K562 (cell line): ENCODE data around the gene RUNDC1. TPM values are rescaled to one million over a fixed set of nuclear protein-coding genes. Genes with fewer than 3 reads are reported as not detected.
"Not testable (repeated sequence)": the region's sequence is repeated elsewhere in the genome, so short reads cannot be mapped to it uniquely, and the experiment has no call there.

ENCODE experiments used
- ATAC-seq: fragments of 200-7000 bp; cut with Tn5 transposase; 3 replicates; pipeline ENCODE4 v1.9.1; 2020; ENCODE audit warnings: moderate library complexity
- BruUV-seq: library from RNA; stranded (reverse); fragments of 400-500 nt; replicated peaks from 2 replicates; lab custom pipeline; 2021; lab: Mats Ljungman, UMichigan
- CTCF ChIA-PET: fragments of 300-600 bp; formaldehyde crosslinking; extraction: SDS; loops from one replicate; lab custom pipeline; 2021; ENCODE audit warnings: low intra/inter-chr PET ratio; lab: Yijun Ruan, JAX
- POLR2A ChIA-PET: fragments of 300-600, 350-650 bp; sonication (Branson Sonifier 250); formaldehyde crosslinking; extraction: SDS; loops from one replicate; lab custom pipeline; 2021; ENCODE audit warnings: antibody characterized with exemption, inconsistent platforms; lab: Yijun Ruan, JAX
- DNase-seq, 4 experiments: peaks; one replicate each; pipeline versions ENCODE4 v3.0.0 to v3.0.0-alpha.2; 2011 to 2018; ENCODE audit warnings: low spot score in 3 of 4, mixed read lengths in 3 of 4; ENCODE audit errors: extremely low read depth in 1 of 4
- FAIRE-seq: peaks from 2 replicates; lab custom pipeline; 2011; peaks lifted over from hg19 to GRCh38; lab: Jason Lieb, UNC
- H2AFZ ChIP-seq: 2 replicates; pipeline ENCODE4 v1.6.0; 2011; ENCODE audit warnings: low read depth, low read length, control low read depth, inconsistent platforms
- H3K27ac ChIP-seq: fragments of 200-600 bp; 3 replicates; pipeline ENCODE4 v1.8.0; 2011; ENCODE audit warnings: low read depth, mild to moderate bottlenecking, control low read depth, inconsistent platforms, low read length, moderate library complexity, mixed read lengths; ENCODE audit errors: extremely low read depth
- H3K27me3 ChIP-seq, 2 experiments: fragments of 300-600 bp in 1 of 2; 2 replicates in 1 of 2; 3 replicates in 1 of 2; pipeline versions ENCODE4 v1.6.0 to v1.8.0; 2011; ENCODE audit warnings: inconsistent platforms in 2 of 2, low read length in 2 of 2, mild to moderate bottlenecking in 1 of 2, mixed read lengths in 1 of 2, moderate library complexity in 1 of 2; ENCODE audit not compliant: control insufficient read depth in 2 of 2, insufficient read depth in 2 of 2
- H3K36me3 ChIP-seq: fragments of 300-600 bp; 3 replicates; pipeline ENCODE4 v1.8.0; 2011; ENCODE audit warnings: mild to moderate bottlenecking, low read length, inconsistent platforms; ENCODE audit not compliant: control insufficient read depth, insufficient read depth
- H3K4me1 ChIP-seq, 2 experiments: fragments of 200-600 bp in 1 of 2; replicated peaks in 1 of 2; 2 replicates in 1 of 2; 3 replicates in 1 of 2; pipeline versions ENCODE4 v1.5.1 to v1.8.0; 2011; ENCODE audit warnings: inconsistent platforms in 2 of 2, low read length in 2 of 2, mild to moderate bottlenecking in 1 of 2, mixed read lengths in 1 of 2, moderate library complexity in 1 of 2; ENCODE audit not compliant: control insufficient read depth in 2 of 2, insufficient read depth in 2 of 2
- H3K4me2 ChIP-seq: 2 replicates; pipeline ENCODE4 v1.6.1; 2011; ENCODE audit warnings: low read length, control low read depth, inconsistent platforms, mixed read lengths; ENCODE audit not compliant: insufficient read depth
- H3K4me3 ChIP-seq: fragments of 200-600 bp; sonication (generic), shearing (Covaris generic); 2 replicates; pipeline ENCODE4 v1.5.1; 2016; ENCODE audit warnings: control low read depth, inconsistent platforms
- H3K79me2 ChIP-seq: fragments of 200-600 bp; 3 replicates; pipeline ENCODE4 v1.8.0; 2011; ENCODE audit warnings: low read length, inconsistent platforms; ENCODE audit not compliant: control insufficient read depth, insufficient read depth
- H3K9ac ChIP-seq, 2 experiments: 2 replicates each; pipeline versions ENCODE4 v1.6.0 to v1.6.1; 2011; ENCODE audit warnings: low read depth in 2 of 2, low read length in 2 of 2, control low read depth in 1 of 2, inconsistent platforms in 1 of 2, mild to moderate bottlenecking in 1 of 2, mixed read lengths in 1 of 2; ENCODE audit not compliant: insufficient read depth in 1 of 2
- H3K9me1 ChIP-seq: one replicate; pipeline ENCODE4 v1.6.0; 2011; ENCODE audit warnings: inconsistent platforms, mild to moderate bottlenecking, low read length, moderate library complexity; ENCODE audit not compliant: control insufficient read depth, insufficient read depth
- H3K9me3 ChIP-seq: replicated peaks from 2 replicates; pipeline ENCODE4 v1.5.1; 2011; ENCODE audit warnings: low read depth, low read length, inconsistent platforms; ENCODE audit not compliant: control insufficient read depth, insufficient read depth
- H4K20me1 ChIP-seq: replicated peaks from 2 replicates; pipeline ENCODE4 v1.6.1; 2011; ENCODE audit warnings: low read length, inconsistent platforms, mixed read lengths; ENCODE audit not compliant: control insufficient read depth, insufficient read depth
- DDX20 ChIP-seq: fragments of 450-650 bp; IDR thresholded peaks from 2 replicates; pipeline ENCODE4 v1.6.1; 2016; ENCODE audit warnings: missing genetic modification characterization, low read depth, mild to moderate bottlenecking, missing compliant biosample characterization, moderate library complexity
- NUFIP1 ChIP-seq: fragments of 450-650 bp; IDR thresholded peaks from 2 replicates; pipeline ENCODE4 v1.6.1; 2018; ENCODE audit not compliant: partially characterized antibody
- PML ChIP-seq: IDR thresholded peaks from 2 replicates; pipeline ENCODE4 v1.6.1; 2012; ENCODE audit warnings: low read length, inconsistent platforms
- ZFX ChIP-seq: sonication (generic); formaldehyde crosslinking; IDR thresholded peaks from 2 replicates; pipeline ENCODE4 v1.8.0; 2022; ENCODE audit warnings: mild to moderate bottlenecking, missing genetic modification reagents, moderate library complexity
- WGBS: fragments of 100-300 bp; shearing (Covaris generic); methylation state at CpG from one replicate; pipeline ENCODE4 v1.1.6; 2016; ENCODE audit warnings: low coverage, mixed read lengths; ENCODE audit not compliant: insufficient coverage; ENCODE audit errors: missing lambda C conversion rate; 5-methylcytosine and 5-hydroxymethylcytosine counted together
- in situ Hi-C: fragments of 300-500 bp; cut with MboI; formaldehyde crosslinking; loops from 4 replicates; pipeline ENCODE4 v1.15.0; 2018; ENCODE audit warnings: inconsistent platforms, mixed read lengths
- intact Hi-C: fragments of 100-400 bp; cut with micrococcal nuclease; formaldehyde crosslinking; loops from 2 replicates; pipeline ENCODE4 v1.14.2; 2022
- polyA plus RNA-seq, 8 experiments: library from polyadenylated mRNA; depleted of rRNA in 4 of 8; stranded (reverse) in 5 of 8; unstranded in 3 of 8; fragments of >200 nt; fragmentation: Nextera tagmentation in 2 of 8; fragmentation: Illumina TruSeq in 1 of 8; extraction: Ambion mirVana in 2 of 8; extraction: Trizol in 1 of 8; gene quantifications; 2 replicates each; pipeline versions ENCODE4 v1.2.1 to v1.2.3, GENCODE V29; 2011 to 2014; ENCODE audit warnings: inconsistent platforms in 1 of 8, missing spikeins in 1 of 8
- total RNA-seq, 7 experiments: library from RNA; depleted of rRNA in 6 of 7; stranded (reverse); fragments of >200 nt in 6 of 7; fragmentation: Illumina TruSeq in 2 of 7; extraction: Trizol in 2 of 7; gene quantifications; 2 replicates each; pipeline versions ENCODE4 v1.2.1 to v1.2.3, GENCODE V29; 2011 to 2021; ENCODE audit warnings: low replicate concordance in 1 of 7
- TF ChIP-seq, protein P1 (sequence below): fragments of 450-650 bp; formaldehyde crosslinking; IDR thresholded peaks from 2 replicates; pipeline ENCODE4 v1.4.0; 2022; ENCODE audit warnings: missing genetic modification characterization
- TF ChIP-seq, protein P2 (sequence below), 2 experiments: fragments of 200-800 bp in 1 of 2; sonication (Bioruptor generic) in 1 of 2; sonication (generic) in 1 of 2; formaldehyde crosslinking in 1 of 2; IDR thresholded peaks in 1 of 2; conservative IDR thresholded peaks in 1 of 2; 2 replicates each; pipeline versions ENCODE4 v1.5.0 to v1.6.1; 2016 to 2020; ENCODE audit warnings: missing compliant biosample characterization in 1 of 2, missing genetic modification characterization in 1 of 2, missing genetic modification reagents in 1 of 2
- TF ChIP-seq, protein P3 (sequence below), 2 experiments: fragments of 450-650 bp; IDR thresholded peaks; 2 replicates each; pipeline ENCODE4 v1.6.1; 2016

The RUNDC1 gene
- total and polyA plus RNA-seq, 9 of the 15 experiments (the other 6 are each of a cell fraction or from before 2014, with no cell fraction given) = 3.4 to 12.6 (median 9.4) TPM

DNA sequence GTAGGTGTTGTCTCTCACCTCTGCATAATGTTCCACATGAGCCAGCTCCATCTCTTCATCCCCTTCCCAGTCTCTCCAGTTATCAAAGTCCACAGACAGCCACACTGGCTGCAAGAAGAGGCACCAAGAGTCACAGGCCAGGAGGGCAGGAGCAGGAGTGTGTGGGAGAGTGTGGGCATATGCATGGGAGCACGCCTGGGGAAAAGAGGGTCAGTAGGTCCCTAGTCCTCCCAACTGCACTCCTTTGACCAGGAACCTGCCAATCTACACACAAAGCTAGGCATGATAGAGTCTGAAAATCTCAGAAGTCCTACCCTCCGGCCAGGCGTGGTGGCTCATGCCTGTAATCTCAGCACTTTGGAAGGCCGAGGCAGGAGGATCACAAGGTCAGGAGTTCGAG, 8.8 kb upstream of the RUNDC1 start (continued):
- TF ChIP-seq ZFX (no peak), NUFIP1 (no peak), PML (no peak), DDX20 (tag) (no peak)
- TF ChIP-seq, protein P1, sequence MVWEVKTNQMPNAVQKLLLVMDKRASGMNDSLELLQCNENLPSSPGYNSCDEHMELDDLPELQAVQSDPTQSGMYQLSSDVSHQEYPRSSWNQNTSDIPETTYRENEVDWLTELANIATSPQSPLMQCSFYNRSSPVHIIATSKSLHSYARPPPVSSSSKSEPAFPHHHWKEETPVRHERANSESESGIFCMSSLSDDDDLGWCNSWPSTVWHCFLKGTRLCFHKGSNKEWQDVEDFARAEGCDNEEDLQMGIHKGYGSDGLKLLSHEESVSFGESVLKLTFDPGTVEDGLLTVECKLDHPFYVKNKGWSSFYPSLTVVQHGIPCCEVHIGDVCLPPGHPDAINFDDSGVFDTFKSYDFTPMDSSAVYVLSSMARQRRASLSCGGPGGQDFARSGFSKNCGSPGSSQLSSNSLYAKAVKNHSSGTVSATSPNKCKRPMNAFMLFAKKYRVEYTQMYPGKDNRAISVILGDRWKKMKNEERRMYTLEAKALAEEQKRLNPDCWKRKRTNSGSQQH = no peak
- TF ChIP-seq, protein P2, sequence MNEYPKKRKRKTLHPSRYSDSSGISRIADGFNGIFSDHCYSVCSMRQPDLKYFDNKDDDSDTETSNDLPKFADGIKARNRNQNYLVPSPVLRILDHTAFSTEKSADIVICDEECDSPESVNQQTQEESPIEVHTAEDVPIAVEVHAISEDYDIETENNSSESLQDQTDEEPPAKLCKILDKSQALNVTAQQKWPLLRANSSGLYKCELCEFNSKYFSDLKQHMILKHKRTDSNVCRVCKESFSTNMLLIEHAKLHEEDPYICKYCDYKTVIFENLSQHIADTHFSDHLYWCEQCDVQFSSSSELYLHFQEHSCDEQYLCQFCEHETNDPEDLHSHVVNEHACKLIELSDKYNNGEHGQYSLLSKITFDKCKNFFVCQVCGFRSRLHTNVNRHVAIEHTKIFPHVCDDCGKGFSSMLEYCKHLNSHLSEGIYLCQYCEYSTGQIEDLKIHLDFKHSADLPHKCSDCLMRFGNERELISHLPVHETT (CRISPR knock-in tag; conservative IDR thresholded peaks at IDR 0.05 in 1 of 2, IDR thresholded peaks at IDR 0.05 in 1 of 2) = no peak
- TF ChIP-seq, protein P3, sequence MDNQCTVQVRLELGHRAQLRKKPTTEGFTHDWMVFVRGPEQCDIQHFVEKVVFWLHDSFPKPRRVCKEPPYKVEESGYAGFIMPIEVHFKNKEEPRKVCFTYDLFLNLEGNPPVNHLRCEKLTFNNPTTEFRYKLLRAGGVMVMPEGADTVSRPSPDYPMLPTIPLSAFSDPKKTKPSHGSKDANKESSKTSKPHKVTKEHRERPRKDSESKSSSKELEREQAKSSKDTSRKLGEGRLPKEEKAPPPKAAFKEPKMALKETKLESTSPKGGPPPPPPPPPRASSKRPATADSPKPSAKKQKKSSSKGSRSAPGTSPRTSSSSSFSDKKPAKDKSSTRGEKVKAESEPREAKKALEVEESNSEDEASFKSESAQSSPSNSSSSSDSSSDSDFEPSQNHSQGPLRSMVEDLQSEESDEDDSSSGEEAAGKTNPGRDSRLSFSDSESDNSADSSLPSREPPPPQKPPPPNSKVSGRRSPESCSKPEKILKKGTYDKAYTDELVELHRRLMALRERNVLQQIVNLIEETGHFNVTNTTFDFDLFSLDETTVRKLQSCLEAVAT (IDR thresholded peaks at IDR 0.05) = no peak

DNA sequence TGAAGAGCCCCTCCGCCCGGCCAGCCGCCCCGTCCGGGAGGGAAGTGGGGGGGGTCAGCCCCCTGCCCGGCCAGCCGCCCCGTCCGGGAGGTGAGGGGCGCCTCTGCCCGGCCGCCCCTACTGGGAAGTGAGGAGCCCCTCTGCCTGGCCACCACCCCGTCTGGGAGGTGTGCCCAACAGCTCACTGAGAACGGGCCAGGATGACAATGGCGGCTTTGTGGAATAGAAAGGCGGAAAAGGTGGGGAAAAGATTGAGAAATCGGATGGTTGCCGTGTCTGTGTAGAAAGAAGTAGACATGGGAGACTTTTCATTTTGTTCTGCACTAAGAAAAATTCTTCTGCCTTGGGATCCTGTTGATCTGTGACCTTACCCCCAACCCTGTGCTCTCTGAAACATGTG, 7.0 kb upstream of the RUNDC1 start:
- in situ Hi-C loops, H3K27ac ChIP-seq, H3K9me1 ChIP-seq, H3K4me3 ChIP-seq, DNase-seq, POLR2A ChIA-PET, H3K36me3 ChIP-seq, H3K4me1 ChIP-seq, H3K9me3 ChIP-seq, BruUV-seq, H2AFZ ChIP-seq, FAIRE-seq, H3K27me3 ChIP-seq, H3K79me2 ChIP-seq, ATAC-seq, H3K9ac ChIP-seq, H4K20me1 ChIP-seq, intact Hi-C loops, H3K4me2 ChIP-seq, CTCF ChIA-PET: not testable (repeated sequence)
- 80% methylated on average over 1 of the region's 18 CpGs for WGBS
